ENCODE measurements around the gene MAP3K5.

The MAP3K5 gene

DNA sequence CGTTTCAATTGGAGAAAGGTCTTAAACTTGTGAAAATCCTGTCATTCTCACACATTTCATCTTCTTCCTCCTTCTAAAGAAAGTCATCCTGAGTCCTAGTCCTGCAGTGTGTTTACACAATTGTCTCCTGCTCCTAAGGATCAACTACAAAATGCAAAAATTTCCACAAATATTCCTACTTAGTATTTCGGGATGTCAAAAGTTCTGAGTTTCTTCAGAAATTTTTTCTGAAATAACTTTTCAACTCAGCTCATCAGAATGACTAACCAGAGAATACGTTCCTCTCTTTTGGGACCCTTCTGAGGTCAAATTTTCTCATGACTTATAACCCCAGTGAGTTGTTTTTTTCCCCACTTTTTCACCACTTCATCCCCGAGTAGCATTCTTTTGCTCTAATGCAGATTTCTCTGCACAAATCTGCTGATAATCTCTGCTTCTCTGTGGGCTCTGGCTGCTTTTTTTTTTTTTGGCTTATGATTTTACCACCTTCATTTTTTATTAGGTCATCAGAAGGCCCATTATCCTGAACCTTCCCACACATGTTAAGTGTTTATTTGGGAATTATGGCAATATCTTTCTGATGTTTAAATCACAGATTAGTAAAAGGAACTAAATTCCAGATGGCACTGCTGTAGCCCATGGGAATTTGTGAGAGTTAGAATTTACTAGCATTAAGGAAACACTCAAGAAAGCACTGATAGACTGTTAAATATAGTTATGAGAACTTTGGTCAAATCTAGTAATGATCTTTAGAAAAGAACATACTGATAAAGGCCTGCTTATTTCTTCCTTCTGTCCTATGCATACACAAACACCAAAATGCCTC lies 41.4 kb downstream of the MAP3K5 start:
- no peak for DNase-seq (ENCODE audit: low read depth in 2 of 2)

DNA sequence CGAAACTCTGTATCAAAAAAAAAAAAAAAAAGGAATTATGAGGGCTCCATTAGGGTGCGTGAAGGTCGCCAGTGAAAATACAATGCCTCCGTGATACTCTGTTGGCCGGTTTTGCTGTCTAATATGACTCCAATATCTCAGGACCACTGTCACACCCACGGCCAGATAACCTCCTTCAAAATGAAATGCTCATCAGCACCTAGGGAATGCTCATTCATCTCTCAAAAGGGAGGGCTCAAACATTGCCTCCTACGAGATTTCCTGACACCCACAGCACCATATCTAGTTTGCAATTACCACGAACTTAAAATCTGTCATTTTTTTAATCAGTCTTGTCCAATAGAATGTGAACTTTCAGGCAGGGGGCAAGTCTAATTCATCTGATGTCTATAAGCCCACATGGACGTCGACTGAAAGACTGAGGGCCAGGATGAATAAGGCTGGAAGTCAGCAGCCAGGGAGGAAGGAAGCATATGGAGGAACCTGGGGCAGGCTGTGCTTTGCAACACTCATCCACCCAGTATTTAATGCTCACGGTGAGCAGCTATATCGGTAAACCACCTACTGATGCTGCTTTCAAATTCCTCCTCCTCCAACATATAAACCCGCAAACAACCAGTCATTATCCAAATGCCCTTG lies 42.8 kb downstream of the MAP3K5 start:
- no peak for DNase-seq (ENCODE audit: low read depth in 2 of 2)

DNA sequence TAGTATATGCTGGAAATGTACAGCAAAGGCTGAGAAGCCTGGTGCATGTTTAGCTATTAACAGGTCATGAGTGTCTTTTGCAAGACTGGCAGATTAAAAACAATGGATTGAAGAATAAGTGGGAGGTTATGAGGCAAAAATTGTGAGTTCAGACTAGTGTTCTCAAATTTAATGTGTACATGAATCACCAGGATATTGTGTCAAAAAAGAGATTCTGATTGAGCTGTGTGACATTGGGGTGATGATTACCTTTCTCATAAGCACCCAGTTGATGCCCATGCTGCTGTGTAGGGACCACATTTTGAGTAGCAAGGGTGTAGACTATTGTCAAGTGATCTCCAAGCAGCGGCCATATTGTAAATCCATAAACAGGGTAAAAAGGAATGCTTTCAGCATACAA lies 44.8 kb downstream of the MAP3K5 start:
- no peak for DNase-seq (ENCODE audit: low read depth in 2 of 2)

DNA sequence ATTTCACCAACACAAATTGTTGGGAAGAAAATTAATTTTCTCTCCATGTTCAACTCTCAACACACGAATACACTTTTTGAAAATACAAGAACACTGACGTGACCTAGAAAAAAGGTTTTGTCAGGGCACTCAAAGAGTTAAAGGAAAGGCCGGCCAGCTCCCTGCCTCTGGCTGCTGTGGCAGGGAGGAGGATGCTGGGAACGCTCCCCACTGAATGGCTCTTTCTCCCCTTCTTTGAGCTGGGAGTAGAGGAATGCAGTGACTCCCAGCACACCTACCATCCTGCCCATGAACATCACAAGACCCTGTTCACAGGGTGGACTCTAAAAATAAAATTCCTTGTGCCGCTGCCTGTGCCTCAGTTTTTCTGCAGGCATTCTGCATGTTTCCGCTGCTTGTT lies 47.0 kb downstream of the MAP3K5 start:
- DNase-seq (ENCODE audit: low read depth in 2 of 2): no peak

DNA sequence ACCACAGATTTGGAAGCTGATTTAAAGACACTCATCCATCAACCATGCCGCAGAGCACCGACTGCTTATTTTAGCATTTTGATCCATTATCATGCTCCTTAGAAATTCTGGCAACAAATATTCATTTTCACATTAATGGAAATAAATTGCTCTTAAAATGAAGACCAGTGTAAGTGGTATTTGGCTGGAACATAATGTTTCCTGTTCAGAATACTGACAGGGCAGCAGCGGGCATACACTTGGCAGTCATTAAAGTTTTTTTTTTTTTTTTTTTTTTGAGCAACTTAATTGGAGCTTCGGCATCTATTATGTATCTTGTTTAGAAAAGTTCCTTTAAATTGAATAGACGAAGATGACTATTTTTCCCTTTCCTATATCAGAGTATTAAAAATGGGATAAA lies 47.4 kb downstream of the MAP3K5 start:
- no peak for DNase-seq (ENCODE audit: low read depth in 2 of 2)

DNA sequence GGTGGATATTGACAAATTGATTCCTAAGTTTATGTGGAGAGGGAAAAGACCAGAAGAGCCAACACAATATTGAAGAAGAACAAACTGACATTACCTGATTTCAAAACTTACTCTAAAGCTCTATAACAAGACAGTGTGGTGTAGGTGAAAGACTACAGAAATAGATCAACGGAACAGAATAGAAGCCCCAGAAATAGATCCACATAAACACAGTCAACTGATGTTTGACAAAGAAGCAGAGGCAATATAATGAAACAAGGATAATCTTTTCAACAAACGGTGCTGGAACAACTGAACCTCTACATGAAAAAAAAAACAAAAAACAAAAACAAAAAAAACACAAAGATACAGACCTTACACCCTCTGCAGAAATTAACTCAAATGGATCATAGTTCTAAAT lies 50.2 kb downstream of the MAP3K5 start:
- DNase-seq (ENCODE audit: low read depth in 2 of 2): no peak

DNA sequence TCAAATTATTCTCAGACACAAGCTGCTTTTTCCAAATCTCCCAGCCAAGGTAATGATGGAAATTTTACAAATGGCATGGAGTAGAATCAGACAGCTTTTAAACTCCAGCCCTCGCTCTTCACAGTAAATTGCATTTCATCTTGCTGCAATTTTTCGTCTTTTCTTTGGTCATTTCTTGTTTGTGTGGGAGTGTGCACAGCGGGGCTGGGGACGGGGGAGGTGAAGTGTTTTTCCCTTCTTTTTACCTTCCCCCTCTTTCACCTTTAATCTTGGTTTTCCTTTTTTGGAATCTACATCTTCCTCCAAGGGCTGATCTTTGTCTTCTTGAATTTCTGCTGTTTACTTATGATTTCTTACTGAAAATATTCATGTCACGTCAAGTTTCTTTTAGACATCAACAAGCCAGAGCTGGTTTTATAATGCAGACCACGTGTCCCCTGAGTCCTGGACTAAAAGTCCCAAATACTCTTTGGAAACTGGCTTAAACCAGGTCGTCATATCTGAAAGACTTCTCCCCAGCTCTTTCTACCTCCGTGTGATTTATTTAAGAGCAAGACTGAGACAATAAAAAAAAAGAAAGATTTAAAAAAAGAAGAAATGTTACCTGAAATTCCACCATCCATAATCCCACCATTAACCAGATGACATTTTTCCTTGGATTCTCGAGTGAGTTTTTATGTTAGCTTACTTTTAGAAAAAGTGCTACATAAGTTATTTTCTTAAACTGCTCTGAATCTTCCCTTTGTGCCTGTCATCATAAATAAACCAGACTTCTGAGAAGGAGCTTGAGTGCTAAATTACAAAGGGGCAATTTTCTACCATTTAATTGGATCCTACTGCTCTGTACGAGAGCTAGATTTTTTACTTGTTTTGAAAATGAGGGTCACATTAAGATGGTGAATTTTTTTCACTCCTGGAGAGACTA lies 52.0 kb downstream of the MAP3K5 start:
- no peak for DNase-seq (ENCODE audit: low read depth in 2 of 2)

DNA sequence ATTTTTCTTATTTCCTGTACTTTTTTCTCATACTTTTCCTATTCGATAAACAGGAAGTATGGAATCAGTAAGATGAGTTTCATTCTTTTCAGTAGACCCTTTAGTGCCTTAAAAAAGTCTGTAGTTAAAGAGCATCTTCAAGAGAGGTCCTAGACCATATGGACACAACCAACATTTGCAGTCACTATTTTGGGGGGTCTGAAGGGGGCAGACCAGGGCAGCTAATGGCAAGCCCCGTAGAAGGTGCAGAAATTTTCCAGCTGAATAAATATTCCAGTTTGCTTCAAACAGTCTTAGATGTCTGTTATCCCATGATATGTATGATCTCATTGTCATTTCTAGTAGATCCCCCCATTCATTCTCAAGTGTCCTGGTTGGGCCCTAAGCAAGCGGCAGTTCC lies 52.8 kb downstream of the MAP3K5 start:
- no peak for DNase-seq (ENCODE audit: low read depth in 2 of 2)

DNA sequence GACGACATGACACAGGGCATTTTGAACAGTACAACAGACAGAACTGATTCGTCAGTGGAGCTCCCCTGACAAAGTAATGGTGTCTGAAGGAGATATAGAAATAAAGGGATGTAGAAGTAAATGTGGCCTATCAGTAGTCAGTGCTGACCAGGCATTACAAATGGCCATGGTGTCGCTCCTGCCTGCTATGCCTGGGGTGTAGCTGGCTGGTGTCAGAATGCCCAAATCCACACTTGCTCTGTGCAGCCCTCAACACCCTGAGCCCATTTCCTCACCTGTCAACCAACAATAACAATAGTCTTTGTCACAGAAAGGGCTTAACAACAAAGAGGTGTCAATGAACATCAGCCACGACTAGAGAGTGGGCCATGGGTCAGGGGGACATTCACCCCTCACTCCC lies 53.2 kb downstream of the MAP3K5 start:
- no peak for DNase-seq (ENCODE audit: low read depth in 2 of 2)

DNA sequence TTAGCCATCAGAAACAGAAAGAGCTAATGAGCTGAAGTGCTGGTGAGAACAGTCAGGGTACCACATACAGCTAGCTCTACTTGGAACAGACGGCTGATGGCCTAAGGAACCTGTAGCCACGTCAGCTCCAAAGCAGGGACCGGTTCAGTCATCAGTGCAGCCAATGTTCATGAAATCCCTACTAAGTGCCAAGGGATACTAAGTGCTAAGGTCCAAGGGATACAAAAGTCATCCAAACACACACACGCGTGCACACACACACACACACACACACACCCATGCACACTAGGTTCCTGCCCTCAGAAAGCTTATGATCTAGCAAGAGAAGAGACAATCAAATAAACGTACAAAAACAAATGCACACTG lies 53.6 kb downstream of the MAP3K5 start:
- no peak for DNase-seq (ENCODE audit: low read depth in 2 of 2)

DNA sequence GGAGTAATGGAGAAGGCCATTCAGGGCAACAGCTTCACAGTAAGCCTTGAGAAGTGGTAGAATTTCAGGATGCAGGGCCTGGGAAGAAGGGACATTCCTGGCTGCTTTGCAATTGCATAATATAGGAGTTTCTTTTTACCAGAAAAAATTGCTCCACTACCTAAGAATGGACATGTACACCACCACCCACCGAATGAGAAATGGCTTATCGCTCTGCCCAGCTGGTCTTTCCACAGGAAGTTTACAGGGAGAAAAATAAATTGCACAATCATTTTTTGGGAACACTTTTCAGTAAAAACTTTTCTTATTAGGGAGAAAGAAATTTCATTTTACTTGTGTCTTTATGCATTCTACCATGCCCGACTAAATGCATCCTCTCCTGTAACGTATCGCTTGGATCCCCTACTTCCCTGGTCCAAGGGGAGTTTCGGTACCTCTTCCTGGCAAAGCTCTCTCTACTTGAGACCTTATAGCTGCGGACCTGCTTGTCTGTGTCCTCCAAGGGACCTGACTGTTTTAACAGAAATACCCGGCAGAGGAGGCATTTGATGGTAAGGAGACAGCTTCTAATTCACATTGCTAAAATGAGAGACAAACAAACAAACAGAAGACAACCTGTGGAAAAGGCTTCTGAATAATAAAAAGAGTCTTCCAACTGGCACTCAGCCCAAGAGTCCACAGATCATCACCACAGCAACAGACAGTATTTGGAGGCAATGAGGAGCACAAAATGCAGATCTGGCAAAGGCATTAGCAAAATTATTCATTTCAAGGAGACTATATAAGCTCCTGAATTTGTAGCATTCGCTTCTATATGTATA lies 54.2 kb downstream of the MAP3K5 start:
- DNase-seq (ENCODE audit: low read depth in 2 of 2): no peak

DNA sequence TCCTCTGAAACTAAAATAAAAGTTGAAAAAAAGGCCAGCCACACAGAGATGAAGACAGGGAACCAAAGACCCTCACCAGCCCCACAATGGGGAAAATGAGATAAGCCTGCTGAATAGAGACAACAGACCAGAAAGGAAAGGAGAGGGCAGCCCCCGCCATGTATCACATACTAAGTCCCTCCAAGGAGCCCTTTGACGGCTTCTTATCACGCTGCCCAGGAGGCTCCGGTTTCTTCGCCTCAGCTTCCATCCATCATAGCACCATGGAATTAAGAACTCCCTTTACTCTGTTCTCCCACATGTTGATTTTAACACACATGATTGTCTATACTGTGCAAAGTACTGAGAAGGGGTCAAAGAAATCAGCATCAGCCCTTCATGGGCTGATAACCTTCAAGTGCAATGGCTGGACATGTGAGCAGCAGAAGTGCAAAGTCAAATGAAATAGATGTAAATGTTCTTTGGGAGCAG lies 54.9 kb downstream of the MAP3K5 start:
- no peak for DNase-seq (ENCODE audit: low read depth in 2 of 2)

DNA sequence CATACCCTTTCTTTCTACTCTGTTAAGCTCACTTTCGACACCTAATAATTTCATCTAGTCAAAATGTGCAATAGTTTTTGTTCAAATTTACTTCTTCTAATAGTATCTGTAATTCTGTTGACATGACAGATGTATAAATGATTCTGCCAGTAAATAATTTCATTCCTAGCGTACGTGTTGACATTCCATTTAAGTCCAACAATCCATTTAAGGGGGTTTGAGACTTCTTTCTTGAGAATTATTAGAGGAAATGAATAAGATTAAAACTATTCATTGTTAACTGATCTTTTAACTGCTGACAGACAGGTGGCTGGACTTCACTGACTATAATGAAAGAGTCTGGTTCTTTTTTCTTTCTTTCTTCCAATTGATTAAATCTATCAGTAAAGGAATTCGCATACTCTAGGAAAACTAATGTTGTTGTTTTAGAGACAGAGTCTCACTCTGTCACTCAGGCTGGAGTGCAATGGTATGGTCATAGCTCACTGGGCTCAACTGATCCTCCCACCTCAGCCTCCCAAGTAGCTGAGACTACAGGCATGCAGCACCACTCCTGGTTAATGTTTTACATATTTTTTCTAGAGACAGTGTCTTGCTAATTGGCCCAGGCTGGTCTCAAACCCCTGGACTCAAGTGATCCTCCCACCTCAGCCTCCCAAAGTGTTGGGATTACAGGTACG lies 55.9 kb downstream of the MAP3K5 start:
- DNase-seq (ENCODE audit: low read depth in 2 of 2): peak in 1 of 2 experiments; percentile 25

DNA sequence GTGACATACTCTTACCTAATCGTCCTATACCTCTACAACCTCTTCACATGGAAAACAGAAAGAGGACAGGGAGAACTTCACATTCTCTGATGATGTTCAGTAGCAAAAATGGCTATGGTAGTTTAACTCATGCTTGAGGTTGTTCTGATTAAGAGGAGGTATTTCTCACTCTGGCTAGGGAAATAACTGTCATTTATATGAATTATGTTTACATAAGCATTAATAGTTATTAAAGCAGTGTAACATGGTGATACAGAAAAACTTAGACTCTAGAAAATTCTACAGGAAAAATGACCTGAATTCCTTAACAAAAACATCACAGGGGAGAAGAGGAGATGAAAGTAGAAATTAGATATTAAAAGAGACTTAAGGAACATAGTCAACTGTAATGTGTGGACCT lies 57.3 kb downstream of the MAP3K5 start:
- no peak for DNase-seq (ENCODE audit: low read depth in 2 of 2)

DNA sequence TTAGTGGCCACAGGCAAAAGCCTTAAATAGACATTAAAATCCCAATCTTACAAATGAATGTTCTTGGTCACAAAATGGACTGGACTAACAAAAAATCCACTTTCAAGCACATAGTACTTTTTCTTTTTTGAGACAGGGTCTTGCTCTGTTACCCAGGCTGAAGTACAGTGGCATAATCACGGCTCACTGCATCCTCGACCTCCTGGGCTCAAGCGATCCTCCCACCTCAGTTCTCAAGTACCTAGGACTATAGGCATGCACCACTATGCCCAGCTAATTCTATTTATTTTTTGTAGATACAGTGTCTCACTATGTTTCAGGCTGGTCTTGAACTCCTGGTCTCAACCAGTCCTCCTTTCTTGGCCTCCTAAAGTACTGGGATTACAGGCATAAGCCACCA lies 59.4 kb downstream of the MAP3K5 start:
- DNase-seq (ENCODE audit: low read depth in 2 of 2): no peak

DNA sequence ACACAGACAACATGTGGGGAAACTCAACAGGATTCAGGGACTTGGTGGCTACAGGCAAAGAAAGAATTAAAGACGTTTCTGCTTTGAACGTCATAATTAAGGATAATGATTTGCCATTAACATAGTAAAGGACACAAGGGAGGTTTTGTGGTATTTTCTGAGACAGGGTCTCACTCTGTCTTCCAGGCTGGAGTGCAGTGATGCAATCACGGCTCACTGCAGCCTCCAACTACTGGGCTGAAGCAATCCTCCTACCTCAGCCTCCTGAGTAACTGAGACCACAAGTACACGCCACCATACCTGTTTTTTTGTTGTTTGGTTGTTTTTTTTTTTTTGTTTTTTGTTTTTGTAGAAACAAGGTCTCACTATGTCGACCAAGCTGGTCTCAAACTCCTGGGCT lies 62.4 kb downstream of the MAP3K5 start:
- no peak for DNase-seq (ENCODE audit: low read depth in 2 of 2)

DNA sequence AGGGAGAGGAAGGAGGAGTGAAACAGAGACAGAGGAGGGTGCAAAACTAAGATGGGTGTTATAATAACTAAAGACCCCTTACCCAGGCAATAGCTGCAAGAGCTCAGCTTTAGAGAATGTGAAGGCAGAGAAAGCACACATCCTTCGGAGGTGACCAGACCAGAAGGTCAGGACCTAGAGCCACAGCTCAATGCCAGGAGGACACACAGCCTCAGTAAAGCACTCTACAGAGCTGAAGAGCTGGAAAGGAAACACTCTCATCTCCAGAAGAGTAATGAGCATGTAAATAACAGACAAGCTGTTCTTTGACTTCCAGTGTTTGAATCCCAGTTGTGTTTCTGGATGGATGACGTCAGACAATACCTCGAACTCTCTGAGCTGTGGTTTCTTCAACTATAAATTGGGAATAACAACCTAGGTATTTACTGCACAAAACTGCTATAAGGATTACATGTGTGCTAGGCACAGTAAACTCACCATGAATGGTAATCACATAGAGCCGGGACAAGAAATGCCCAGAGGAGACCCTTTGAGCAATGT lies 63.2 kb downstream of the MAP3K5 start:
- no peak for DNase-seq (ENCODE audit: low read depth in 2 of 2)

DNA sequence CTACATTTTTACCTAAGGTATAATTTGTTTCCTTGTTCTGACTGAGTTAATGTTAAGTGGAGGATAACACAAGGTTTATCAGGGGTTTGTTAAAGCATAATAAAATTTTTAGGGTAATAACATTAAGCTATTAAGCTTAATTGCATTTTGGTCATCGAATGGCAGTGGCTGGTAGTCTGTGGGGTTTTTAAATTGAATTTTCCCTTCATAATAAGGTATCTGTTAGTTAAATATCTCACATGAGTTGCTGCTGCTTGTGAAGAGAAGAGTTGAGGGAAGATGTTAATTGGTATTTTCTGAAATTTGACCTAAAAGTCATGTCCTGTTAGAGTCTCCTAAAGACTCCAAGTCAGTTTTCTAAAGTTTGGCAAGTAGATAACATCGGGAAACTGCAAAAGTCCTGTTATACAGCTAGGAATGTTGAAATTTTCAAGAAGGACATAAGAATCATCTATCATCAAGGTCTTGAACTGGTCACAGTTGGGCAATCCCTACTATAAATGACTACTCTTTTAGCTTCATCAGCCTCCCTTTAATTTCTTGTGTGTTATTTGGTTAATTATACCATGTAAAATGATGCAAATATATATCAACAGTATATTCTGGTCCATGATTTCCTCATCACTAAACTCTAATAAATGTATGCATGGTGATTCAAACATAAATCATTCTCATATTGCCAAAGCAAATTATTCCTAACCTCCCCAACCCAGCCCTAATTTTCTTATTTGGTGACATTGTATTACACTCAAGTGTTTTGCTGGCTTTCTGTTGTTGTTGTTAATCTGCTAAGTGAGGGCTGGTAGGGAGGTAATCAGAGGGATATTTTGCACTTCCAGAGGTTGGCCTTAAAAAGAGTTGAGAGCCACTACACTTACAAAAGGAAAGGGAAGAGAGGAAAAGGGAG lies 64.0 kb downstream of the MAP3K5 start:
- no peak for DNase-seq (ENCODE audit: low read depth in 2 of 2)

DNA sequence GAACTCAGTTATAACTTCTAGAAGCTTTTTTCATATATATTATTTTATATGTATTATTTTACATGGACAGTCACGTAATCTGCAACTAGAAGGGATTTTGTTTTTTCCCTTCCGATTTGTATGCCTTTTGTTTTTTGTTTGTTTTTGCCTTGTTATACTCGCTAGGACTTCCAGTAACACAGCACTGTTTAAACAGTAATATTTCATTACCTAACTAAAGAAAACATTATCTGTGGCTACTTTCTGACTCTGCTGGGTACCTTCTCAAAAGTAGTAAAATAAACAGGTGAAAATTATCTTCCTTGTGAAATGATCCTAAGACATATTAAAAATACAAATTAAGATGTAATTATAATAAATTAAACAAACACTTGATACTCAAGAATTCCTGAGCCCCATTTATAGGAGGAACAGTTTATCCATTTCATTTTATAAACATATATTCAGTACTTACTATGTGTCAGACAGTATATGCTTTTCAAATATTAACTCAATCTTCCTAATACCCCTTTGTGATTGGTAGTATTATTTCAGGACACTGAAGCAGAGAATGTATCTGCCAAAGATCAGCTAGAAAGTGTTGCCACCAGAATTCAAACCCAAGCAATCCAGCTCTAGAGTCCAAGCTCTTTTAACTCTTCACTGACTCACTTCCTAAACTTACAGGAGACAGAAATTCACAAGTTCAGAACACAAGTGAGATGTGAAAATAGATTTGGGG lies 65.3 kb downstream of the MAP3K5 start:
- DNase-seq (ENCODE audit: low read depth in 2 of 2): no peak
